ENCODE results near the gene CCDC60. TPM values are rescaled to one million over a fixed set of nuclear protein-coding genes. Genes with fewer than 3 reads are reported as not detected.
"Not testable (repeated sequence)": the region's sequence is repeated elsewhere in the genome, so short reads cannot be mapped to it uniquely, and the experiment has no call there.

The CCDC60 gene
- polyA plus RNA-seq, 3 donors = 0.17 TPM; not detected in 2

DNA sequence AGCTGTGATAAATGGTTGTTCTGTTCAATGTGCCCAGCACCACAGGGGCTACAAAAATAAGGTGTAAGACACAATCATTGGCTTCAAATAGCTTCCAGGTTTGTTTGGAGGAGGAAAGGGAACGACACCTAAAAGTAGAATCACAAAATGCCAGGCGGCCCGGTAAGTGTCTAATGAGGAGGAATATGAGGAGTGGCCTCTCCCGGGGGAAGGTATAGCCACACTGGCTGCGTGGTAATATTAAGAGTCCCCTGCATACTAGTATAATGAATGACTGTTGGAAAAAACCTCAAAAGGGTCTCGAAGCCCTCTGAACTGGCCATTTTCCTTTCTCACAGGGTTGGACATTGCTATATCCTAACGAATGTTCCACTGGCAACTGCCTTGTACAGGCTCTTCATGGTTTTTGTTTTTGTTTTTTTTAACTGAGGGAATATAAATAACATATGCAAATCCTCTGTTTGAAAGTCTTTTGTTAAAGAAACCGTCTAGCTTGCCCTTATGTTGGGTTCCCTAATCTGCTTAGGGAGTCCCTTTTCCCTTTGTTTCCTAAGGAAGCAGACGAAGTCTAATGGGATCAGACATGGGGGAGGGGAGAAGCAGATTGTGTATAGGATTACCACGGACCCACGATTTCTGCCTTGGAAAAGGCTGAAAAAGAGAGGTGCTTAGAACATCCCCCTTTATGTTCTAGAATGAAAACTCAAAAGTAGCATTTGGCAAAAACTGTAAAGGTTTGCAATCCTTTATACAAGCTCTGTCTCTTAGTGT, 4.2 kb downstream of the CCDC60 start:
- no peak for DNase-seq (ENCODE audit: low read depth in 3 of 3, low spot score in 2 of 3)

DNA sequence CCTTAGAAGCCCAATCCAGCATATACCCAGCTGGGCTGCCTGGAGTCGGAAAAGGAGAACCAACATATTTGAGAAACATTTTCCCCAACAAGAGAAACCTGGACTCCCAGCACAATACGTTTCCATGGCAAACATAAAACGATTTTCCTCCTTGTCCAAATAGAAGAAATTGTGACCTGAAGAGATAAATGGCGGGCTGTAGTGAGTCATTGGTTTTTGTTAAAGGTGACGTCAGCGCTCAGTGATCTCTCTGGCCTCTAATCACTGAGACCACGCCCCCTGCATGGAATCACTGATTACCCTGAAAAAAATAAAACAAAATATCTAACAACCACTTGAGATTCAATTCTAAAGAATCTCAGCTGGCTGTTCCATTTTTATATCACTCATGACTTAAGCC, 6.0 kb downstream of the CCDC60 start:
- DNase-seq (ENCODE audit: low read depth in 3 of 3, low spot score in 2 of 3) = no peak

- no peak for DNase-seq (ENCODE audit: low read depth in 3 of 3, low spot score in 2 of 3)
Measured at GRCh38 chr12:119341020-119341419, 6.5 kb downstream of the CCDC60 start.

- no peak for DNase-seq (ENCODE audit: low read depth in 3 of 3, low spot score in 2 of 3)
Measured at GRCh38 chr12:119341988-119342387, 7.5 kb downstream of the CCDC60 start.

DNA sequence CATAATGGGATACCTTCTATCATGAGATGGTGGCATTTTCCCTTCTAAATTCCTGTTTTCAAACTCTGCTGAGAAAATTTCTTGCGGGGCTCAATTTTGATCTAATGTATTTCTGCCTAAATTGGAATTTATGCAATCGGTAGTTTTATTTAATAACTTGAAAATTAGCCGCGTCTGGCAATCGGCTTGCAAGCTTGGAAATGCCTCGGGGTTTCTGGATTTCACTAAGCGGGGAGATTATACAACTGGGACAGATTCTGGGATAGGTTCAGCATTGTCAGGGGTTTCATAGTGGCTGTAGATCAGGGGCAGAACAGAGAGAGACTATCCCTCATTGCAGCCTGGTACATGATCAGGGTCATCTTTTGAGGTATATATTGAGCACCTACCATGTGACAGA, 8.6 kb downstream of the CCDC60 start:
- no peak for DNase-seq (ENCODE audit: low read depth in 3 of 3, low spot score in 2 of 3)

- DNase-seq (ENCODE audit: low read depth in 3 of 3, low spot score in 2 of 3) = no peak
Measured at GRCh38 chr12:119354172-119354571, 19.6 kb downstream of the CCDC60 start.

- not testable (repeated sequence) for DNase-seq (ENCODE audit: low read depth in 3 of 3, low spot score in 2 of 3)
Measured at GRCh38 chr12:119360366-119360765, 25.8 kb downstream of the CCDC60 start.

DNA sequence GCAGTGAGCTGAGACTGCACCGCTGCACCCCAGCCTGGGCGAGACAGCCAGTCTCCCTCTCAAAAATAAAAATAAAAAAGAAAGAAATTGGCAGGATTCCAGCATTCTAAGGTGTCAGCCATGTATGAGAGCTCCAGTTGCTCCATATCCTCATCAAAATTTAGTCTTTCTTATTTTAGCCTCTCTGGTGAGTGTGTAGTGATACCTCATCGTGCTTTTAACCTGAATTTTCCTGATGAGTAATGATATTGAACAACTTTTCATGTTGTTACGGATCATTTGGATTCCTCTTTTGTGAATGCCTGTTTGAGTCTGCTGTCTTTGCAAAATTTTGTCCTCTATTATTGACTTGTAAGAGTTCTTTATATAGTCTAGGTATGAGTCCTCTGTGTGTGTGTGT, 28.5 kb downstream of the CCDC60 start:
- DNase-seq (ENCODE audit: low read depth in 3 of 3, low spot score in 2 of 3) = no peak

- DNase-seq (ENCODE audit: low read depth in 3 of 3, low spot score in 2 of 3) = no peak
Measured at GRCh38 chr12:119363490-119363889, 29.0 kb downstream of the CCDC60 start.

DNA sequence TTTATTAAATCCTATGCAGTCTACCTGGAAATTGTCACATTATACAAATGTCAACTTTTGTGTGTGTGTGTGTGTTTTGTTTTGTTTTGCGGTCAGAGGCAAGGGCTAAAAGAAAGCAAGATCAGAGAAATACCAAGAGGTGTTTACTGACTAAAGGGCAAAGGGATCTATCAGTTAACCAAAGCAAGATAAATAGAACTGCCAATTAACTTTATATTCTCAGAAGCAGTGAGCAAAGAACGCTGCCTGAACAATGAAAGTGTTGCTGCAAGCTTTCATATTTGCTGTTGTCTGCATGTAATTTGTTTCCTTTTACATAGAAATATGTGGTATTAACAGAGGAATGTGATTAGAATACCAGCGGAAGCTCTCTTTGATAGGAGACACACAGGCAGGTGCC, 30.9 kb downstream of the CCDC60 start:
- no peak for DNase-seq (ENCODE audit: low read depth in 3 of 3, low spot score in 2 of 3)

DNA sequence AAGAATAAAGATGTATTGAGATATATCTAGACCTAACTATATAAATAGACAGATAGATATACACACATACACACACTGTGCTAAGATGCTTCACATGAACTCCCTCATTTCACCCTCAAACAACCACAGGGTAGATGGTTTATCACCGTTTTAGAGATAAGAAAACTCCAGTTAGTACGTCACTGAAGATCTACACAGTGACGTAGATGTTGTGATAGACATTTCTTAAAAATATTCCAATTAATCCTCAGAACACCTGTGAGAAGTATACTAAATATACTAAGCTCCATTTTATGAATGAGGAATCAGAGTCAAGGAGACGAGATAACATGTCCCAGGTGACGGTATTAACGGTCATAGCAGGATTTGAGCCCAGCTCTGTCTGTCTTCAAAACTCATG, 31.5 kb downstream of the CCDC60 start:
- no peak for DNase-seq (ENCODE audit: low read depth in 3 of 3, low spot score in 2 of 3)

- no peak for DNase-seq (ENCODE audit: low read depth in 3 of 3, low spot score in 2 of 3)
Measured at GRCh38 chr12:119369161-119369560, 34.6 kb downstream of the CCDC60 start.

GRCh38 chr12:119369907-119370546, 35.5 kb downstream of the CCDC60 start:
- no peak for DNase-seq (ENCODE audit: low read depth in 3 of 3, low spot score in 2 of 3)

DNA sequence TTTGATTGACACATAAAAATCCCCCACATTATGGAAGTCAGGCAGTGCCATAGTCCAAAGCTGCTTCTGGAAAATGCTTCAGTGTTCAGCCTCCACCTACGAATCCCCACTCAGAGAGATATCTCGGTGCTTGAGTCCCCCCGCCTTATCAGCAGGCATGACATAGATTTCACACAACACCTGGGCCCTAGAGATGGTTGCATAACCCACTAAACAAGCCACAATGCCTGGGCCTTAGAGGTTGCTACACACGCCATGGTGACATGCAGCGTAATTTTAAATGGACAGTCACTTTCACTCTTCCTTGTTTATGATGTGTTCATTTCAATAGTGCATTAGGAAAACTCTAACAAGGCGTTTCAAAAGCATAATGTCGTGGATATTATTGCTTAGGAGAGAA, 38.0 kb downstream of the CCDC60 start:
- DNase-seq (ENCODE audit: low read depth in 3 of 3, low spot score in 2 of 3) = no peak

DNA sequence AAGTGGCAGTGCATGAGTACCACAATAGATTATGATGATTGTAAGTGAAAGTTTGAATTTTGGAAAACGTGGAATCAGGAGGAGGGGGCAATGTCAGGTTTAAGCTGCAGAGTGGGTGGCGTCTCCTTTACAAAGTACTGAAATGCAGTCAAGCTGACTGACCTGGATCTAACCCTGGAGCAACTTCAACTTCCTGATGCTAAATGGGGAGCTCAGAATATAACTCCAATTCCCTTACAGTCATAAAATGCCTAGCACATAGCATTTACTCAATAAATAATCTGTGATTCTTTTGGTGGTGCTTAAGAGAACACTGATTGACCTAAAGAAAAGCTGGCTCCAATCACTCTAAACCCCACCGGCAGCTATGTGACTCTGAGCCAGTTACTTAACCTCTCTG, 38.5 kb downstream of the CCDC60 start:
- DNase-seq (ENCODE audit: low read depth in 3 of 3, low spot score in 2 of 3) = peak in 1 of 3 donors; percentile 2

DNA sequence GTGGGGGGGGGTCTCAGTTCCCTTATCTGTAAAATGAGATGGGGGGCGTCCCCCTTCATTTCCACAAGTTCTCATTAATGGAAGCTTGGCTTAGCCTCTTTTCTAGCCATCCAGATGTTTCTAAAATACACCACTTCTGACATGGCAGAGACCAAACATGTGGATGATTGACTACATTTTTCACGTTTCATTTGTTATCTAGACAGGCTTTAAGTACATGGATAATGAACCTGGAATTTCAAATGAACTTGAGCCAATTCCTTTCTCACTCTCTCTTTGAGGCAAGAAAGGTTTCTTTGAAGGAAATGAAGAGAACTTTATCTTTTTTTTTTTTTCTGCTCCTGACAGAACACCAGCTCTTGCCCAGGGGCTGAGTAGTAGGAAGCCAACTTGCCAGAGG, 39.1 kb downstream of the CCDC60 start:
- DNase-seq (ENCODE audit: low read depth in 3 of 3, low spot score in 2 of 3) = no peak

- no peak for DNase-seq (ENCODE audit: low read depth in 3 of 3, low spot score in 2 of 3)
Measured at GRCh38 chr12:119374635-119375034, 40.1 kb downstream of the CCDC60 start.

DNA sequence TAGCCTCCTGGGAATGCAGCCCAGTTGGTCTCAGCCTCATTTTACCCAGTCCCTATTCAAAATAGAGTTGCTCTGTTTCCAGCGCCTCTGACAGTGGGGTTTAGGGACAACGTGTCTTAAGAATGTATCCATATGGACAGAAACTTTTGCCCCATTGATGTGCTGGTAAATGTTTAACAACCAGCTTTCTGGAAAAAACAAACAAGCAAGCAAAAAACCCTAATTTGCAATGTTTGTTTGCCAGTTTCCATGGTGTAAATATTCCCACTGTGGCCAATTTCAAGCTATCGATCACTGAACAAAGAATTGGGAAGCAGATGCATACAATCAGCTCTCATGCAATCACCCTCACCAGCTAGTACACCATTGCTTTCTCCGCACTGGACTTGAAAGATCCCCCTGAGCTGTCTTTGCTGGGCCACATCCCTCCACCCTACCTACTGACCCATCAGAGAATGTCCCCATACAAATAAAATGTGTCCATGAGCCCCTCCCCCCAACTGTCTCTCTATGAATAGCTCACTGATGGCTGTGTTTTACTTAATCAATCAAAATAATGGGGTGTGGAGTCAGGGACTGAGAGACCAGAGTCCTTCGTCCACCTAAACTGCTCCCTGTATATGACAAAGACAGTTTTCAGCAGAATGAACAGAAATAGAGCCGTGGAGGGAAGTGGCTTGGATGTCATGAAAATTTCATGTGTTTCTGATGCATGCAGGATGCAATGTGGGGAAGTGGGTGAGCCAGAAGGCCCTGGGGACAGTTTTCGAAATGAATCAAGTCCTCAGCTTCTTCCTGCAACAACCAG, 40.8 kb downstream of the CCDC60 start:
- no peak for DNase-seq (ENCODE audit: low read depth in 3 of 3, low spot score in 2 of 3)

DNA sequence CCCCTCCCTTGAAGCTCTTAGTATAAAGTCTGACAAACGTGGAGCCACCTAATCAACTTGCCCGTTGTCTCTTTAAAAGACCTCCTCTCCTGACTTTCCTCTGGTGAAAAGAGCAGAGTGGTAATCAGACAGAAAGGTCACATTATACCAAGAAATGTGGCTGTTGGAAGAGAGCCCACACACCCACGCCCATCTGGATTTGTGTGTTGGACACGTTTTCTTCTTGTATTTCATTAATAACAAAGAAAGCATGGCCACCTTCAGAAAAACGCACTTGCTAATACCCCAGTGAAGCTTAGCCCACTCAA, 41.3 kb downstream of the CCDC60 start:
- no peak for DNase-seq (ENCODE audit: low read depth in 3 of 3, low spot score in 2 of 3)

DNA sequence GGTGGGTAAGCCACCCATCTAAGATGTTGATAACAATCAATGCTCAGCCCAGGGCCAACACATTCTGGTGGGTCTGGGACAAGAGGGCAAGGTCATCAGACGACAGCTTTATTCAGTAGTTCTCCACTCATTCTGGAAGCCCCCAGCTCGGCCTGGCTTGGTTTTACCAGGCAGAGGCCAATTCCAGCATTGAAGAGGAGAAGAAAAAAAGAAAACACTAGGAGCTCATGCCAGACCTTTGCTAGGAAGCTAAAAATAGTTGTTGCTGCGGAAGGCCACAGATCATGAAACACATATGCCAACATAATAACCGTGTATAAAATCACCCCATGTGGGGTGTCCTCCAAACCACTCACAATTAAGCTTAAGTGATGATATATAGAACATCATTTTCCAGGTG, 44.4 kb downstream of the CCDC60 start:
- no peak for DNase-seq (ENCODE audit: low read depth in 3 of 3, low spot score in 2 of 3)

- DNase-seq (ENCODE audit: low read depth in 3 of 3, low spot score in 2 of 3) = no peak
Measured at GRCh38 chr12:119381471-119382235, 47.1 kb downstream of the CCDC60 start.
